Activated CD4-positive, alpha-beta T cell treated with anti-CD3 and anti-CD28 coated beads, Interleukin-2, amount 50 U/mL, for 16 hours (primary cell): Measurements from ENCODE around the gene UNC5CL.
"Not testable (repeated sequence)": the region's sequence is repeated elsewhere in the genome, so short reads cannot be mapped to it uniquely, and the experiment has no call there.

Experiments used
- DNase-seq: peaks from one replicate; pipeline ENCODE4 v3.0.0-alpha.2; 2020

UNC5CL gene

GRCh38 chr6:41037107-41037900 is 1.7 kb downstream of the UNC5CL start:
- DNase-seq, result no peak

- DNase-seq, result no peak
Measured at GRCh38 chr6:41036601-41037000, 2.4 kb downstream of the UNC5CL start.

GRCh38 chr6:41036186-41036585 is 2.8 kb downstream of the UNC5CL start:
- DNase-seq, result no peak

GRCh38 chr6:41033776-41034175 is 5.2 kb downstream of the UNC5CL start:
- DNase-seq, result no peak

- no peak for DNase-seq
Measured at GRCh38 chr6:41032830-41033229, 6.2 kb downstream of the UNC5CL start.

- no peak for DNase-seq
Measured at GRCh38 chr6:41028561-41029412, 10.2 kb downstream of the UNC5CL start.

- peak; percentile 80 for DNase-seq
Measured at GRCh38 chr6:41027799-41028560, 11.0 kb downstream of the UNC5CL start.

GRCh38 chr6:41027241-41027640 is 11.8 kb downstream of the UNC5CL start:
- no peak for DNase-seq

- DNase-seq, result no peak
Measured at GRCh38 chr6:41025966-41026530, 13.0 kb downstream of the UNC5CL start.

- no peak for DNase-seq
Measured at GRCh38 chr6:41023114-41023513, 15.9 kb downstream of the UNC5CL start.

- DNase-seq, result no peak
Measured at GRCh38 chr6:41022294-41022693, 16.7 kb downstream of the UNC5CL start.

- no peak for DNase-seq
Measured at GRCh38 chr6:41021832-41022231, 17.2 kb downstream of the UNC5CL start.

GRCh38 chr6:41017663-41018062 is 21.4 kb downstream of the UNC5CL start:
- no peak for DNase-seq

GRCh38 chr6:41015860-41016259 is 23.2 kb downstream of the UNC5CL start:
- not testable (repeated sequence) for DNase-seq

- DNase-seq, result no peak
Measured at GRCh38 chr6:41014780-41015179, 24.2 kb downstream of the UNC5CL start.

- DNase-seq, result no peak
Measured at GRCh38 chr6:41013466-41014153, 25.4 kb downstream of the UNC5CL start.

GRCh38 chr6:41011673-41012072 is 27.3 kb downstream of the UNC5CL start:
- no peak for DNase-seq

- DNase-seq, result no peak
Measured at GRCh38 chr6:41009669-41010068, 29.4 kb downstream of the UNC5CL start.

- no peak for DNase-seq
Measured at GRCh38 chr6:41008011-41008410, 31.0 kb downstream of the UNC5CL start.

GRCh38 chr6:41006980-41007379 is 32.0 kb downstream of the UNC5CL start:
- DNase-seq, result not testable (repeated sequence)

GRCh38 chr6:41006217-41006616 is 32.8 kb downstream of the UNC5CL start:
- peak; percentile 70 for DNase-seq

GRCh38 chr6:41002168-41002567 is 36.9 kb downstream of the UNC5CL start:
- DNase-seq, result no peak
